A549 (cell line): Measurements from ENCODE around the gene WDFY1.

Experiments used
- CBX8 ChIP-seq: fragments of 200-600 bp; sonication (generic); IDR thresholded peaks from 2 replicates; pipeline ENCODE4 v1.6.1; 2016
- CHD2 ChIP-seq: fragments of 150-350 bp; IDR thresholded peaks from 2 replicates; pipeline ENCODE4 v1.6.1; 2014; ENCODE audit warnings: low read length; ENCODE audit not compliant: partially characterized antibody
- KDM5A ChIP-seq: fragments of 200-600 bp; sonication (generic); IDR thresholded peaks from 2 replicates; pipeline ENCODE4 v1.6.1; 2016; ENCODE audit warnings: antibody characterized with exemption, mild to moderate bottlenecking
- NR3C1 ChIP-seq: fragments of >200 bp; sonication (Bioruptor Twin); formaldehyde crosslinking; IDR thresholded peaks from 3 replicates; pipeline ENCODE4 v1.6.1; 2017
- POLR2A ChIP-seq: IDR thresholded peaks from 2 replicates; pipeline ENCODE4 v1.6.1; 2012; ENCODE audit warnings: mild to moderate bottlenecking, low read length
- RAD21 ChIP-seq, 2 experiments: fragments of >200 bp in 1 of 2; sonication (Bioruptor Twin) in 1 of 2; formaldehyde crosslinking in 1 of 2; IDR thresholded peaks in 1 of 2; conservative IDR thresholded peaks in 1 of 2; 2 replicates in 1 of 2; 3 replicates in 1 of 2; pipeline ENCODE4 v1.6.1; 2012 to 2018; ENCODE audit warnings: inconsistent platforms in 1 of 2
- RFX5 ChIP-seq: fragments of 450-650 bp; IDR thresholded peaks from 2 replicates; pipeline ENCODE4 v1.7.1; 2014; ENCODE audit warnings: antibody characterized with exemption, mild to moderate bottlenecking, moderate library complexity
- TF ChIP-seq, protein P1 (sequence below): fragments of >200 bp; sonication (Bioruptor Twin); formaldehyde crosslinking; IDR thresholded peaks from 3 replicates; pipeline ENCODE4 v1.5.1; 2016
- TF ChIP-seq, protein P2 (sequence below): fragments of 450-650 bp; IDR thresholded peaks from 2 replicates; pipeline ENCODE4 v1.6.1; 2014; ENCODE audit warnings: antibody characterized with exemption

DNA sequence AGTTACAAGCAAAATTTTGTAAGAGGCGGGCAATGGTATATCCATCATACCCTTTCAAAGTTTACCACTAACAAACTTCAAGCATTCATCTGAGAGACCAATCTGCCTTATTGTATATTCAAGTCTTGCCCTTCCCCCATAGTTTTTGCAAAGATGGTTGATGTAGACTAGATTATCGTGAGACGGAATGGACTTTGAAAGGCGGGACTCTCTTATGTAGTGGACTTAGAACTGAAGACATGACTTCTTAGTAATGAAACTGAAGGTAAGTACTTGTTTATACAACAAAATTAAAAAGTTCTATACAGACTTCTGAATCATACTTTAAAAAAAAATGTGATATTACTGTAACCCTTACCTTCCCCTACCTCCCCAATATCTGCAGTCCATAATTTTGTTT, 118.1 kb downstream of the WDFY1 start:
- TF ChIP-seq, protein P1, sequence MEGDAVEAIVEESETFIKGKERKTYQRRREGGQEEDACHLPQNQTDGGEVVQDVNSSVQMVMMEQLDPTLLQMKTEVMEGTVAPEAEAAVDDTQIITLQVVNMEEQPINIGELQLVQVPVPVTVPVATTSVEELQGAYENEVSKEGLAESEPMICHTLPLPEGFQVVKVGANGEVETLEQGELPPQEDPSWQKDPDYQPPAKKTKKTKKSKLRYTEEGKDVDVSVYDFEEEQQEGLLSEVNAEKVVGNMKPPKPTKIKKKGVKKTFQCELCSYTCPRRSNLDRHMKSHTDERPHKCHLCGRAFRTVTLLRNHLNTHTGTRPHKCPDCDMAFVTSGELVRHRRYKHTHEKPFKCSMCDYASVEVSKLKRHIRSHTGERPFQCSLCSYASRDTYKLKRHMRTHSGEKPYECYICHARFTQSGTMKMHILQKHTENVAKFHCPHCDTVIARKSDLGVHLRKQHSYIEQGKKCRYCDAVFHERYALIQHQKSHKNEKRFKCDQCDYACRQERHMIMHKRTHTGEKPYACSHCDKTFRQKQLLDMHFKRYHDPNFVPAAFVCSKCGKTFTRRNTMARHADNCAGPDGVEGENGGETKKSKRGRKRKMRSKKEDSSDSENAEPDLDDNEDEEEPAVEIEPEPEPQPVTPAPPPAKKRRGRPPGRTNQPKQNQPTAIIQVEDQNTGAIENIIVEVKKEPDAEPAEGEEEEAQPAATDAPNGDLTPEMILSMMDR = no peak
- TF ChIP-seq RFX5 = no peak
- TF ChIP-seq CBX8 = no peak
- TF ChIP-seq NR3C1 = no peak
- no peak for TF ChIP-seq KDM5A
- TF ChIP-seq CHD2 = no peak
- no peak for TF ChIP-seq RAD21 (conservative IDR thresholded peaks at IDR 0.05 in 1 of 2, IDR thresholded peaks at IDR 0.05 in 1 of 2)
- TF ChIP-seq POLR2A = no peak
- TF ChIP-seq, protein P2, sequence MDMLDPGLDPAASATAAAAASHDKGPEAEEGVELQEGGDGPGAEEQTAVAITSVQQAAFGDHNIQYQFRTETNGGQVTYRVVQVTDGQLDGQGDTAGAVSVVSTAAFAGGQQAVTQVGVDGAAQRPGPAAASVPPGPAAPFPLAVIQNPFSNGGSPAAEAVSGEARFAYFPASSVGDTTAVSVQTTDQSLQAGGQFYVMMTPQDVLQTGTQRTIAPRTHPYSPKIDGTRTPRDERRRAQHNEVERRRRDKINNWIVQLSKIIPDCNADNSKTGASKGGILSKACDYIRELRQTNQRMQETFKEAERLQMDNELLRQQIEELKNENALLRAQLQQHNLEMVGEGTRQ = no peak
